ENCODE measurements around the gene RFFL.

RFFL gene

GRCh38 chr17:34993031-34993430, 70.5 kb downstream of the RFFL start:
- no peak overlapping the region for H3K4me3 ChIP-seq (ENCODE audit: insufficient read length, low read depth)
- H3K36me3 ChIP-seq (ENCODE audit: insufficient read depth, insufficient read length, low read length), result peaks cover 97% of the 10 kb centered on the region
- TF ChIP-seq YY1 (IDR thresholded peaks at IDR 0.05; ENCODE audit: insufficient read depth, insufficient read length) (no peak), ZNF274 (IDR thresholded peaks at IDR 0.05; ENCODE audit: low read depth, low read length) (no peak), SUZ12 (IDR thresholded peaks at IDR 0.05; ENCODE audit: extremely low read depth, insufficient read depth, insufficient read length) (no peak)
- no peaks in the 10 kb centered on the region for H3K9me3 ChIP-seq (ENCODE audit: insufficient read depth, low read length)
- no peaks in the 10 kb centered on the region for H3K4me1 ChIP-seq (ENCODE audit: insufficient read depth, insufficient read length)
- no peak overlapping the region for H3K9ac ChIP-seq (ENCODE audit: insufficient read length, low read depth)
- H3K27me3 ChIP-seq (ENCODE audit: insufficient read depth, insufficient read length), result no peaks in the 10 kb centered on the region
- DNase-seq (ENCODE audit: low read depth, low spot score), result no peak

DNA sequence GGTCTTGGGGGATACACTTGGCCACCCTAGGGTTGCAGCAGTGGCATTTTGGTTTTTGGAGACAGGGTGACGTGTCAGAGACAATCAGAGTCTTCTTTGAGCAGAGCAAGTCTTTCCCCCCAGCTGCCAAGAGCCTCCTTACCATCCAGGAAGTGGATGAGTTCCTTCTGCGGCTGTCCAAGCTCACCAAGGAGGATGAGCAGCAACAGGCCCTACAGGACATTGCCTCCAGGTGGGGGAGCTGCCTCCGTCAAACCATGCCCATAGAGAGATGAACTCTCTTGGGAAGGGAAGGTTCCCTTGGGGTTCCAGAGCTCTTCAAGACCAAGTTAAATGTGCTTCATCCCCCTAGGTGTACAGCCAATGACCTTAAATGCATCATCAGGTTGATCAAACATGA, 71.9 kb downstream of the RFFL start:
- Histone ChIP-seq H3K36me3 (ENCODE audit: insufficient read depth, insufficient read length, low read length) (peaks cover 93% of the 10 kb centered on the region), H3K9ac (ENCODE audit: insufficient read length, low read depth) (no peak overlapping the region), H3K4me3 (ENCODE audit: insufficient read length, low read depth) (no peak overlapping the region), H3K4me1 (ENCODE audit: insufficient read depth, insufficient read length) (no peaks in the 10 kb centered on the region), H3K9me3 (ENCODE audit: insufficient read depth, low read length) (no peaks in the 10 kb centered on the region), H3K27me3 (ENCODE audit: insufficient read depth, insufficient read length) (no peaks in the 10 kb centered on the region)
- TF ChIP-seq YY1 (IDR thresholded peaks at IDR 0.05; ENCODE audit: insufficient read depth, insufficient read length) (no peak), SUZ12 (IDR thresholded peaks at IDR 0.05; ENCODE audit: extremely low read depth, insufficient read depth, insufficient read length) (no peak), ZNF274 (IDR thresholded peaks at IDR 0.05; ENCODE audit: low read depth, low read length) (no peak)
- no peak for DNase-seq (ENCODE audit: low read depth, low spot score)

DNA sequence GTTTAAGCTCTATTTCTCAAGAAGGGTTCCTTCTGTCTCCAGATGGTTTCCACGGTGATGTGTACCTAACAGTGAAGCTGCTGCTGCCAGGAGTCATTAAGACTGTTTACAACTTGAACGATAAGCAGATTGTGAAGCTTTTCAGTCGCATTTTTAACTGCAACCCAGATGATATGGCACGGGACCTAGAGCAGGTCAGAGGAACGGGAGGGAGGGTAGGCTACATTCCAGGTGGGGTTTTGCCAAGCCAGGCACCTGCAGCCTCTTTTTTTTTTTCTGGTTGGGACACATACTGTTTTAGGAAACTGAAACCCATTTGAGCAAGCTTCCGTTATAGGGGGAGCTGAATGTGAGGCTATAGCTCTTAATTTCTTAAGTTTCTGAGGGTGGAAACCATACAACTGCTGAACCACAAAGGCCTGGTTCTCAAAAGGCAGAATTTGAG, 72.6 kb downstream of the RFFL start:
- Histone ChIP-seq H3K9ac (ENCODE audit: insufficient read length, low read depth) (no peak overlapping the region), H3K4me1 (ENCODE audit: insufficient read depth, insufficient read length) (no peaks in the 10 kb centered on the region), H3K4me3 (ENCODE audit: insufficient read length, low read depth) (no peak overlapping the region), H3K27me3 (ENCODE audit: insufficient read depth, insufficient read length) (no peaks in the 10 kb centered on the region), H3K9me3 (ENCODE audit: insufficient read depth, low read length) (no peaks in the 10 kb centered on the region), H3K36me3 (ENCODE audit: insufficient read depth, insufficient read length, low read length) (peaks cover 91% of the 10 kb centered on the region)
- TF ChIP-seq YY1 (IDR thresholded peaks at IDR 0.05; ENCODE audit: insufficient read depth, insufficient read length) (no peak), ZNF274 (IDR thresholded peaks at IDR 0.05; ENCODE audit: low read depth, low read length) (no peak), SUZ12 (IDR thresholded peaks at IDR 0.05; ENCODE audit: extremely low read depth, insufficient read depth, insufficient read length) (no peak)
- no peak for DNase-seq (ENCODE audit: low read depth, low spot score)

- peaks cover 88% of the 10 kb centered on the region for H3K36me3 ChIP-seq (ENCODE audit: insufficient read depth, insufficient read length, low read length)
- H3K27me3 ChIP-seq (ENCODE audit: insufficient read depth, insufficient read length), result no peaks in the 10 kb centered on the region
- H3K4me3 ChIP-seq (ENCODE audit: insufficient read length, low read depth), result no peak overlapping the region
- no peaks in the 10 kb centered on the region for H3K9me3 ChIP-seq (ENCODE audit: insufficient read depth, low read length)
- no peak for TF ChIP-seq YY1 (IDR thresholded peaks at IDR 0.05; ENCODE audit: insufficient read depth, insufficient read length)
- TF ChIP-seq SUZ12 (IDR thresholded peaks at IDR 0.05; ENCODE audit: extremely low read depth, insufficient read depth, insufficient read length), result no peak
- TF ChIP-seq ZNF274 (IDR thresholded peaks at IDR 0.05; ENCODE audit: low read depth, low read length), result no peak
- no peaks in the 10 kb centered on the region for H3K4me1 ChIP-seq (ENCODE audit: insufficient read depth, insufficient read length)
- H3K9ac ChIP-seq (ENCODE audit: insufficient read length, low read depth), result no peak overlapping the region
- no peak for DNase-seq (ENCODE audit: low read depth, low spot score)
These were observed 74.0 kb downstream of the RFFL start for GRCh38 chr17:34989473-34989872.

DNA sequence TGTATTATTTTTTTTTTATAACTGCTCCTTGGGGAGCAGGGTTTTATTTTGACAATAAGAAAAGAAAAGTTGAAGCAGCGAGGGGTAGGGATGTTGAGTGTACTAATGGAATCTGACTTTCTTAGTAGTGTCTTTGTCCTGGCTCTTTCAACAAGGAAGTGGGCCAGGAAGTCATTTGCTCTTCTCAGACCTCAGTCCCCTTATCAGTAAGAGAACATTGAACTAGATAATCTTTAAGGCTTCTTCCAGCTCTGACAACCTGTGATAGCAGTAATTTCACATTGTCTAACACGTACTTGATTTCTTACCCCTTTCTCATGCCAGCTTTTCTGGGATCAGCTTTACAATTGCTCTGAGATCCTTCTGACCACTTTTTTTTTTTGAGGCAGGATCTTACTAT, 74.9 kb downstream of the RFFL start:
- H3K9me3 ChIP-seq (ENCODE audit: insufficient read depth, low read length), result no peaks in the 10 kb centered on the region
- H3K9ac ChIP-seq (ENCODE audit: insufficient read length, low read depth), result no peak overlapping the region
- DNase-seq (ENCODE audit: low read depth, low spot score), result no peak
- peaks cover 87% of the 10 kb centered on the region for H3K36me3 ChIP-seq (ENCODE audit: insufficient read depth, insufficient read length, low read length)
- H3K4me1 ChIP-seq (ENCODE audit: insufficient read depth, insufficient read length), result no peaks in the 10 kb centered on the region
- no peaks in the 10 kb centered on the region for H3K27me3 ChIP-seq (ENCODE audit: insufficient read depth, insufficient read length)
- TF ChIP-seq YY1 (IDR thresholded peaks at IDR 0.05; ENCODE audit: insufficient read depth, insufficient read length), result no peak
- no peak for TF ChIP-seq SUZ12 (IDR thresholded peaks at IDR 0.05; ENCODE audit: extremely low read depth, insufficient read depth, insufficient read length)
- no peak for TF ChIP-seq ZNF274 (IDR thresholded peaks at IDR 0.05; ENCODE audit: low read depth, low read length)
- no peak overlapping the region for H3K4me3 ChIP-seq (ENCODE audit: insufficient read length, low read depth)

DNA sequence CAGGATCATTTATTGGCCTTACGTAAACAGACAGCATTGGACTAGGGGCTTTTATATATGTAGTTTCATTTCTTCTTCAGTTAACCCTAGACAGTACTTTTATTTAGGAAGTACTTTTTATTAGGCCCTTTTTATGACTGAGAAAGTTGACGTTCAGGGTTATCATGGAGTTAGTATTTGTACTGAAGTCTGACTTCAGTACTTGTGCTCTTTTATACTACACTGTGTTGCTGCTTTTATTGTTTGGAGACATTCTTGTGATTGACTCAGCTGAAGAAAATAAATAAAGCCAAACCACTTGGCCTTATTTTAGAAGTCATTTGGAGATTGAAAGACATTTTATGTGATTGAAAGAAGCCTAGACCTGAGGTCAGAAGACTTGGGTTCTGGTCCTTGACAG, 76.3 kb downstream of the RFFL start:
- Histone ChIP-seq H3K4me1 (ENCODE audit: insufficient read depth, insufficient read length) (no peaks in the 10 kb centered on the region), H3K4me3 (ENCODE audit: insufficient read length, low read depth) (no peak overlapping the region), H3K9me3 (ENCODE audit: insufficient read depth, low read length) (no peaks in the 10 kb centered on the region), H3K36me3 (ENCODE audit: insufficient read depth, insufficient read length, low read length) (peaks cover 84% of the 10 kb centered on the region), H3K9ac (ENCODE audit: insufficient read length, low read depth) (no peak overlapping the region), H3K27me3 (ENCODE audit: insufficient read depth, insufficient read length) (no peaks in the 10 kb centered on the region)
- DNase-seq (ENCODE audit: low read depth, low spot score), result no peak
- TF ChIP-seq YY1 (IDR thresholded peaks at IDR 0.05; ENCODE audit: insufficient read depth, insufficient read length) (no peak), SUZ12 (IDR thresholded peaks at IDR 0.05; ENCODE audit: extremely low read depth, insufficient read depth, insufficient read length) (no peak), ZNF274 (IDR thresholded peaks at IDR 0.05; ENCODE audit: low read depth, low read length) (no peak)

GRCh38 chr17:34981538-34982241, 81.8 kb downstream of the RFFL start:
- TF ChIP-seq ZNF274 (IDR thresholded peaks at IDR 0.05; ENCODE audit: low read depth, low read length) (no peak), SUZ12 (IDR thresholded peaks at IDR 0.05; ENCODE audit: extremely low read depth, insufficient read depth, insufficient read length) (no peak), YY1 (IDR thresholded peaks at IDR 0.05; ENCODE audit: insufficient read depth, insufficient read length) (no peak)
- DNase-seq (ENCODE audit: low read depth, low spot score), result no peak

More at GRCh38 chr17:34981538-34982241, 81.8 kb downstream of the RFFL start:
- Histone ChIP-seq H3K4me1 (ENCODE audit: insufficient read depth, insufficient read length) (no peaks in the 10 kb centered on the region), H3K27me3 (ENCODE audit: insufficient read depth, insufficient read length) (no peaks in the 10 kb centered on the region), H3K4me3 (ENCODE audit: insufficient read length, low read depth) (peak overlapping the region; percentile 77), H3K9me3 (ENCODE audit: insufficient read depth, low read length) (no peaks in the 10 kb centered on the region), H3K36me3 (ENCODE audit: insufficient read depth, insufficient read length, low read length) (peaks cover 40% of the 10 kb centered on the region), H3K9ac (ENCODE audit: insufficient read length, low read depth) (peak overlapping the region; percentile 94)

Measured in NT2/D1 (cell line).